GM19468 (cell line): Measurements from ENCODE around the gene PPCDC.

ENCODE experiments used
- ATAC-seq: cut with Tn5 transposase; IDR thresholded peaks from one replicate; pipeline ENCODE4 v1.9.1; 2021; ENCODE audit warnings: mild to moderate bottlenecking, moderate library complexity, moderate number of reproducible peaks; ENCODE audit not compliant: unreplicated experiment; ENCODE audit errors: extremely low read depth

Gene PPCDC

DNA sequence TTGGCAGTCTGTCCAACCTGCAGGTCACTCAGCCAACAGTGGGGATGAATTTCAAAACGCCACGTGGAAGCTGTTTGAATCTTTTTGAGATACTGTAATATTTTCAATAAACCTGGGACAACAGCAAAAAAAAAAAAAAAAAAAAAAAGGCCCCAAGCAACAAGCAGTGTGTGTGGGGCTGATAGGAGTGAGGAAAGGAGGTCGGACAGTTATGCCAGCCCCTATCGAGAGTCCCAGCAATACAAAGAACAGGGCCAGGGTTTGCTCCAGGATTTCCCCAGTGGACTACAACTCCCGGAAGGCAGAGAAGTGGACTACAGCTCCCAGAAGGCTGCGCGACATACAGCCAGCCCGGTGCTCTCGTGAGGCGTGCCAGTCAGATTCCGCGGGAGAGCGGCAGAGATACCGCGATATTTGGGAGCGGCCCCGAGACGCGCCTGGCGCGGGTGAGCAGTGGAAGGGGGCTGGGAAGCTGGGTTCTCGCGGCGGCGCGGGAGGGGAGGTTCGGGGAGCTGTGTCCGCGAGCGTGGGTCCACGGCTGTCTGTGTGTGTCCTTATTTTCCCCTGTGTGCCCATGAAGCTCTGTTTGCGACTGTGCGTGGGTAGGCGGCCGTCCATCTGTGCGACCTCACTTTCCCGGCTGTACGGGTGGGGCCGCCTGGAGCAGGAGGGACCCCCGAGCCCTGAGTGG, at the start of gene PPCDC:
PPCDC (plus strand) TSS at position 410 of the 691 bp plus-strand sequence. CDS start 4,729 bp downstream, outside the sequence.
- peak; percentile 80 for ATAC-seq

- ATAC-seq: no peak
These were observed 47.2 kb upstream of the PPCDC start for GRCh38 chr15:74976159-74976558.

DNA sequence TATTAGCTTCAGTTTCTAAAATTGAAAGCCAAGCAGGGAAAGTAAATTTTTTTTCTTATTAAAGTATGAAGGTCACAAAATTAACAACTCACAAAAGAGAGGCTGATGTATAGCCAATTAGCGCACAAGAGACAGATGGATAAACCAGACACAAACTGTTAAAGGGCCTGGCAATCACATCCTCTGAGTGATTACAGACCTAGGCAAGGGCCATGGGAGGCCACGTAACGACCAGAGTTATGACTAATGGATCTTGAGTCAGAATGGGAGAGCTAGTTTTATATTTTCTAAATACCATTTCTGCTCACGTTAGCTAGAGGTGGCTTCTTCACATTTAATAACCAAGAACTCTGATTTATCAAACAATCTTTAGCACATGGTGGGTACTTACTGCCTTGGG, 45.8 kb upstream of the PPCDC start:
- no peak for ATAC-seq

DNA sequence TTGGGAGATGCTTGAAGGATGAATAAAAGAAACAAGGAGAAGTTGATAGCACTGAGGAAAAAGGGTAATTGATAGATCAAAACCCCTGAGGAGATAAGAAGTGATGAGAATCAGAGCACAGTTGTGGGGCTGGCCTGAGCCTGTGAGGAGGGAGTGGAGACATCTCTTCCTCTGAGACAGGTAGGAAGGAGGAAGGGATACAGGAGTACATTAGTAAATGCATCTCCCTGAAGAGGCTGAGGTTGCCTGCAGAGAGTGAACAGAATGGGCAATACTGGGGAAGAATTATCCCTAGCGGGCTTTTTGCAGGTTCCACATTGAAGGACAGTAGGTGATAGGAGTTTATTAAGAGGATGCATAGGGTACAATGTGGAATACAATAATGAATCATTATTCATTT, 45.3 kb upstream of the PPCDC start:
- ATAC-seq: no peak

DNA sequence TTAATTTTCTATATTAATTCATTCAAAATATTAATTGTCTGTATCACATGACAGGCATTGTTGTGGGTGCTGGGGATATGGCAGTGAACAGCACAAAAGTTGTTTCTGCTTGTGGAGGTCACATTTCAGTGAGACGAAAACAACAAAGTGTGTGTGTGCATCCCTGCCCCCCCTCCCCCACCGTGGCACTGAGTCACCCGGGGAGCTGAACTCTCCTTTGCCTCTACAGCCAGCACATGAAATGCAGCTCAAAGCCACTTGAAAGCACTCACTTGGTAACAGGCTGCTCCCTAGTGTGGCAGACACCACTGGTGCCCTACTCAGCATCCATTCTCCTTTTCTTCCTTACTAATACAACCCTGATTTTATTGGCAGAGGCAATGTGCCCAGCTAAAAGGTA, 44.9 kb upstream of the PPCDC start:
- ATAC-seq: no peak

GRCh38 chr15:74982183-74982582, 41.2 kb upstream of the PPCDC start:
- no peak for ATAC-seq

GRCh38 chr15:74983725-74984231, 39.6 kb upstream of the PPCDC start:
- no peak for ATAC-seq

DNA sequence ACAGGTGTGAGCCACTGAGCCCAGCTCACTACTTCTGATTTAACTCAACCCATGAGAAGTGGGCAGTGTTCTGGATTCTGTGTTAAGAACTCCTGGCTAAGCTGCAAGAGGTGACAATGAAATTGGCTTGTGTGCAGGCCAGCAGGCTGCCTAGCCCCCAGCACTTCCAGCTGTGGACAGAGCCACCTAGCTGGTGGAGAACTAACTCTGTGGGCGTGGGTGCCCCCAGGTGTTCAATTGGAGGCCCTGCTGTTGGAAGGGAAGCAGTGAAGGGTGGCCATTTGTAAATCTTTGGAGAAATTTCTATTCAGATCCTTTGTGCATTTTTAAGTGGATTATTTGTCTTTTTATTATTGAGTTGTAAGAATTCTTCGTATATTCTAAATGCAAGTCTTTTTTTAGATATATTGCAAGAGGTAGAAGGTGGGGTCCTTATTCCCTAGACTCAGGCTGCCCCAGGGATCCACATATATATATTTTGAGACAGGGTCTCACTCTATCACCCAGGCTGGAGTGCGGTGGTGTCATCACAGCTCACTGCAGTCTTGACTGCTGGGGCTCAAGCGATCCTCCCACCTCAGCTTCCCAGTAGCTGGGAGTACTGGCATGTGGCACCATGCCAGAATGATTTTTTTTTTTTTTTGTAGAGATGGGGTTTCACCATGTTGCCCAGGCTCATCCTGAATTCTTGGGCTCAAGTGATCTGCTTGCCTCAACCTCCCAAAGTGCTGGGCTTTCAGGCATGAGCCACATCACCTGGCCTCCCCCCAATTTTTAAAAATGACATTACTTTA, 35.2 kb upstream of the PPCDC start:
- ATAC-seq: no peak

- ATAC-seq: no peak
These were observed 33.9 kb upstream of the PPCDC start for GRCh38 chr15:74989527-74989926.

GRCh38 chr15:74992619-74993018, 30.8 kb upstream of the PPCDC start:
- ATAC-seq: no peak

DNA sequence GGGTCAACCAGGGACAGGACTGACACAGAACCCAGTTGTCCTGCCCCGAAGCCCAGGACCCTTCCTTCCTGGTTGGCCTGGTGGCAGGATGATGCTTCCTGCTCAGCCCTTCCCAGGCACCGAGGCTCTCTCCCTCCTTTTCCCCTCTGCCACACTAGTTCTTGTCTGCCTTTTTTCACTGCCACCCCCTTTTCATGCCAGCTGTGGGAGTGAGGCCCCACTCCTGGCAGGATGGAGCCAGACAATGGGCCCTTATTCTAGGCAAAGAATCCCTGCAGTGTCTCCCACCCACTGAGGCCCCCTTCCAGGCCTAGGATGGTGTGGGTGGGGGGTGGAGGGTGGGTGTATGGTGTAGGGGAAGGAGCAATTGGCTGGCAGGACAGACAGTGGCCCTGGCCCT, 29.2 kb upstream of the PPCDC start:
- ATAC-seq: no peak

DNA sequence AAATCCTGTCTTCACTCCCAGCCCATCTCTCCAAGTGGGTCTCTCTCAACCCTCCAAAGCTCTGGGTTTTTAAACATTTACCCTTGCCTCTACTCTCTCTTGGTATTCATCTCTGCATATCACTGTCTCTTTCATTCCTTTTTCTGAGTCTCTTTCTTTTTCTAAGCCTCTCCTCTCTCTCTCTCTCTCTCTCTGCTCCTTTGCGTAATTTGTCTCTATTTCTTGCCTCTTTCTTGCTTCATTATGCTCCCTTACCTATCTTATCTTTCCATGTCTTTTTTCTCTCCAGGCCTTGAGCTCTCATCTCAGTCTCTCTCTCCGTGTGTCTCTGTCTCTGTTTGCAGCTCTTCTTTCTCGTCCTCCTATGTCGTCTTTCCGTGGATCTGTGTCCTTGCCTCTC, 28.7 kb upstream of the PPCDC start:
- no peak for ATAC-seq

DNA sequence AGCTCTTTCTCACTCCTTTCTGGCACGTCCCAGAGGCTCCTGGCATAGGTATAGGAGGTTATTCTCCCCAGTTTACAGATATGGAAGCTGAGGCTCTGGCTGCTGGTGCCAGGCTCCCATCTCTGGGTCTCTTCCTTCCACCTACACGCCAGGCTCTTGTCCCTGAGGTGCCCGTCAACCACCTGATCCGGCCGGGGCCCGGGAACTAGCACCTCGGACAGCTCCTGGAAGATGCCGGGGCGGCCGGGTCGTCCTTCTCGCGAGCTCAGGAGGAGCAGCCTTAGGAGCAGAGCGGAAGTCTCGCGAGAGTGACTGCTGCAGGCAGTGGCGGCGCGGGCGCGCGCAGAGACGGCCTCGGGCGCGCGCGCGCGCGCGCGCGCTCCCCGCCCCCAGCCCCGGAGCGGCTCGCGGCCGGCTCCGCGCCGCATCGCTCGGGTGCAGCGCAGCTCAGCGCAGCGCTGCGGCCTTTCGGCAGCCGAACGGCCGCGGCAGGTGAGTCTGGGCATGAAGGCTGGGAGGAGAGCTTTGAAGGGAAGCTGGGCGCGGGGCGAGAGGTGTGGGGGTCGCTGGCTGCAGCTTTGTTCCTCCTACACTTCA, 28.1 kb upstream of the PPCDC start, which contains the start of gene SCAMP5:
SCAMP5 (plus strand) TSS at position 382 of the 597 bp plus-strand sequence. CDS start 16,277 bp downstream, outside the sequence.
- ATAC-seq: no peak

- ATAC-seq: no peak
These were observed 27.3 kb upstream of the PPCDC start for GRCh38 chr15:74995779-74996765.

DNA sequence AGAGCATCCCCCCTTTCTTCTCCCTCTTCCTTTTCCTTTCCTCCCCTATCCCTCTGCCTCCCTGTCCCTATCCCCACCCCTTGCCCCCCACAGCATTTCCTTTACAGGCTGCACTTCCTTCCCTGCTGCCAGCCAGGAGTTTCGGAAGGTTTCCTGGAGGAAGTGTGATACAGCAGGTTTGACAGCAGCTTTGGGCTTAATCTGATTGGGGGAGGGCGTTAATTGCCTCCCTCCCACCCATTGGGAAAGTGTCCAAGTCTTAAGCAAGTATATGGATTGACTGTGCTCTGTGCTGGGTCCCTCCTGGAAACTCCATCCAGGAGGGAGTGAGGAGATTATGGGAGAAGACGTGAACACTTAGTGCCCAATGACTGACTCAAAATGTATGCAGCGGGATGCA, 26.2 kb upstream of the PPCDC start:
- no peak for ATAC-seq

DNA sequence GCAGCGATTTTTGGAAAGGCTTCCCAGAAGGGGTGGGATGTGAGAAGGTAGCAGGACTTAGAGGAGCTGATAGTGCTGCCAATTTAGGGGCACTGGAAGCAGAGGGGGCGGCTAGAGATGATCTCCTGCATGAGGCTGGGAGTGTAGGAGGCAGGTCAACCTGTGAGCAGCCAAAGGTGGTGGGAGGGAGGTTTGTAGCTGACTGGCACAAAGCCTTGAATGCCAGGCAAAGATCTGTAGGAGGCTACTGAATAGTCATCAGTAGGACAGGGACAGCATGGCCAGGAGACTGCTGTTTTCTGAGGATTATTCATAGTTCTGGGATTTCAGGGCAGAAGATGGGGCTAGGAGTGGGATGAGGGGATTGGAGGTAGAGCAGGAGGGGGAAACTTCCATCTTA, 25.8 kb upstream of the PPCDC start:
- ATAC-seq: no peak

DNA sequence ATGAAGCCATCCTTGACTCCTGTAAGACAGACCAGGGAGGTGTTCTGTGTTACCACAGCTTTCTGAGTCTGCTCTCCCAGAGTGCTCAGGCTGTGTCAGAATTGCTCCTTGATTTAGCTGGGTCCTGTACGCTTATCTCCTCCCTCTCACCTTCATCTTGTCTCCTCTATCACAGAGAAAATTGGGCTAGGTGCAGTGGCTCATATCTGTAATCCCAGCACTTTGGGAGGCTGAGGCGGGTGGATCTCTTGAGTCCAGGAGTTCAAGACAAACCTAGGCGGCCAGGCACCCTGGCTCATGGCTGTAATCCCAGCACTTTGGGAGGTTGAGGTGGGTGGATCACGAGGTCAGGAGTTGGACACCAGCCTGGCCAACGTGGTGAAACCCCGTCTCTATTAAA, 22.1 kb upstream of the PPCDC start:
- no peak for ATAC-seq

DNA sequence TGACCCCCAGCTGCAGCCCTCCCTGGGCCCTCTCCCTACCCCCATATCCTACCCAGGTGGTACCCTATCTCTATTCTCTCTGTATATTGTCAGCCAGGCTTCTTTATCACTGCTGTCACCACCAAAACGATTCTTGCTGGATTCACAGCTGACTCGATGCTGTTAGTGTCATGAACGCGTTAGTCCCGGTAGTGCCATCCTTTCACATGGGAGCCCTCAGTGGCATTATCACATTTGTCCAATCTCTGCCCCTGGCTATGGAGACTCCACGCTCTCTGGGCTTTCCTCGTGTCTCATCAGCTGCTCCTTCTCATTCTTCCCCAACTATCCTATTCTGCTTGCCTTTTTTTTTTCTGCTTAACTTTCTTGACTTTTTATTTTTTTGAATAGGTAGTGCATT, 21.0 kb upstream of the PPCDC start:
- ATAC-seq: no peak

DNA sequence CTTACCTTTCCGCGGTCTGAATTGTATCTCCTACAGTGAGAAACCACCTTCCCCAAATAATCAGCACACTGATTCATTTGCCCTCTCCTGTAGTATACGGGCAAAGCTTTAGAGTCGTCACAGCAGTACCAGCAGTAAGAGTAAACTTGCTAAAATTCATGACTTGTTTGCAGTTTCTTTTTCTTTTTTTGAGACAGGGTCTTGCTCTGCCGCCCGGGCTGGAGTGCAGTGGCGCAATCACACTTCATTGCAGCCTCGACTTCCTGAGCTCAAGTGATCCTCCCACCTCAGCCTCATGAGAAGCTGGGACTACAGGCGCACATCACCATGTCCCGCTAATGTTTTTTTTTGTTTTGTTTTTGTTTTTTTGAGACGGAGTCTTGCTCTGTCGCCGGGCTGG, 16.2 kb upstream of the PPCDC start:
- ATAC-seq: no peak

- ATAC-seq: no peak
These were observed 15.2 kb upstream of the PPCDC start for GRCh38 chr15:75008221-75008625.
